AG04449 (cell line): Measurements from ENCODE around the gene WDR7.

Source experiments
- CTCF ChIA-PET: fragments of 350-600 bp; formaldehyde crosslinking; extraction: SDS; loops from one replicate; lab custom pipeline; 2021; ENCODE audit warnings: antibody characterized with exemption; lab: Yijun Ruan, JAX
- POLR2A ChIA-PET: fragments of 400-600, 350-600 bp; formaldehyde crosslinking; extraction: SDS; loops from one replicate; lab custom pipeline; 2020; ENCODE audit warnings: antibody characterized with exemption, inconsistent platforms; lab: Yijun Ruan, JAX
- DNase-seq: peaks from one replicate; pipeline ENCODE4 v3.0.0-alpha.2; 2010; ENCODE audit warnings: low read depth, low spot score
- H3K4me3 ChIP-seq: 2 replicates; pipeline ENCODE4 v1.5.1; 2011; ENCODE audit warnings: low read depth, mild to moderate bottlenecking, control low read depth, low read length
- TF ChIP-seq, protein P1 (sequence below): IDR thresholded peaks from one replicate; pipeline ENCODE4 v1.5.1; 2011; ENCODE audit warnings: mild to moderate bottlenecking, moderate library complexity, low read length, control low read depth, inconsistent platforms; ENCODE audit not compliant: insufficient read depth; ENCODE audit errors: missing control alignments

The WDR7 gene

DNA sequence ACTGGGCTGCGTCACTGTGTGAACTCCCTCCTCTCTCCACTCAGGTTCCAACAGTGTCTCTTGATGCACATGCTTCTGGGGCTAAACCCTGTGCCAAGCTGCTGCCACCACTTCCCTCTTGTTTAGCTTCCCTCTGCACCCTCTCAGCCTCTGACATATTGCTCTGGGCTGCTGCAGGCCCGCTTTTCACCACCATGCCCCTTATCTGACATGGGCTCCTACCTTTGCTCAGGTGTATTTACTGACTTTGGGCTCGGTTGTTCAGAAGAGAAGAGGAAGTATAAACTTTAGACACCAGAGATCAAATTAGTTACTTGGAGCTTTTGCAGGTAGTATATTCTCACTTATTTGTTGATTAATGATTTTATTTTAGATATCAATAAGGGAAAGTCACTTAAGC lies 77.6 kb downstream of the WDR7 start:
- ChIA-PET CTCF (no interaction called here), POLR2A (no interaction called here)
- no peak overlapping the region for H3K4me3 ChIP-seq
- TF ChIP-seq, protein P1, sequence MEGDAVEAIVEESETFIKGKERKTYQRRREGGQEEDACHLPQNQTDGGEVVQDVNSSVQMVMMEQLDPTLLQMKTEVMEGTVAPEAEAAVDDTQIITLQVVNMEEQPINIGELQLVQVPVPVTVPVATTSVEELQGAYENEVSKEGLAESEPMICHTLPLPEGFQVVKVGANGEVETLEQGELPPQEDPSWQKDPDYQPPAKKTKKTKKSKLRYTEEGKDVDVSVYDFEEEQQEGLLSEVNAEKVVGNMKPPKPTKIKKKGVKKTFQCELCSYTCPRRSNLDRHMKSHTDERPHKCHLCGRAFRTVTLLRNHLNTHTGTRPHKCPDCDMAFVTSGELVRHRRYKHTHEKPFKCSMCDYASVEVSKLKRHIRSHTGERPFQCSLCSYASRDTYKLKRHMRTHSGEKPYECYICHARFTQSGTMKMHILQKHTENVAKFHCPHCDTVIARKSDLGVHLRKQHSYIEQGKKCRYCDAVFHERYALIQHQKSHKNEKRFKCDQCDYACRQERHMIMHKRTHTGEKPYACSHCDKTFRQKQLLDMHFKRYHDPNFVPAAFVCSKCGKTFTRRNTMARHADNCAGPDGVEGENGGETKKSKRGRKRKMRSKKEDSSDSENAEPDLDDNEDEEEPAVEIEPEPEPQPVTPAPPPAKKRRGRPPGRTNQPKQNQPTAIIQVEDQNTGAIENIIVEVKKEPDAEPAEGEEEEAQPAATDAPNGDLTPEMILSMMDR: no peak
- DNase-seq: no peak

DNA sequence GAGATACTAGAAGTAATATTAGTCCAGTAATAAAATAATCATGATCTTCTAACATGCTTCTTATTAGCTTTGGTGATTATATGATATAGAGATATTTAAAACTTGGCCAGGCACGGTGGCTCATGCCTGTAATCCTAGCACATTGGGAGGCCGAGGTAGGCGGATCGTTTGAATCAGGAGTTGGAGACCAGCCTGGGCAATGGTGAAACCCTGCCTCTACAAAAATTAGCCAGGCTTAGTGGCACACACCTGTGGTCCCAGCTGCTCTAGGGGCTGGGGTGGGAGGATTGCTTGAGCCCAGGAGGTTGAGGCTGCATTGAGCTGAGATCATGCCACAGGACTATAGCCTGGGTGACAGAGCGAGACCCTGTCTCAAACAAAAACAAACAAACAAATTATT lies 87.0 kb downstream of the WDR7 start:
- POLR2A ChIA-PET: no interaction called here
- no peak overlapping the region for H3K4me3 ChIP-seq
- CTCF ChIA-PET: no interaction called here
- DNase-seq: no peak
- TF ChIP-seq, protein P1: no peak

DNA sequence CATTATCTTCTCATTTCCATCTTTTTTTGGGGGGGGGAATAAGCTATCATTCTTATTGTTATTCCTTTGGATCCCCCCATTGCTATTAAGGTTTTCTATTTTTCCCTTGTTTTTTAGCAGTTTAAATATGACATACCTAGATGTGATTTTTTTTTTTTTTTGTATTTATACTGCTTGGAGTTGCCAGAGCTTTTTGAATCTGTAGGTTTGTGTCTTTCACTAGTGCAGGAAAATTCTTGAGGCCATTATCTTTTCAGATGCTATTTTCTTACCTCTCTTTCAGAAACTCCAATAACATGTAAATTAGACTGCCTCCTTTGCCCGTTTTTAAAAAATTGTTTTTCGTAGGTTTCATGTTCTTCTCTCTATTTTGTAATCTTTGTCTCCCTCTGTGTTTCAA lies 88.6 kb downstream of the WDR7 start:
- no peak overlapping the region for H3K4me3 ChIP-seq
- DNase-seq: no peak
- ChIA-PET POLR2A (no interaction called here), CTCF (interaction anchor here (2.2 kb wide), 1 partner anchor 822 kb away, joined by 10 read pairs; no protein-coding TSS in a partner anchor)
- TF ChIP-seq, protein P1: no peak

DNA sequence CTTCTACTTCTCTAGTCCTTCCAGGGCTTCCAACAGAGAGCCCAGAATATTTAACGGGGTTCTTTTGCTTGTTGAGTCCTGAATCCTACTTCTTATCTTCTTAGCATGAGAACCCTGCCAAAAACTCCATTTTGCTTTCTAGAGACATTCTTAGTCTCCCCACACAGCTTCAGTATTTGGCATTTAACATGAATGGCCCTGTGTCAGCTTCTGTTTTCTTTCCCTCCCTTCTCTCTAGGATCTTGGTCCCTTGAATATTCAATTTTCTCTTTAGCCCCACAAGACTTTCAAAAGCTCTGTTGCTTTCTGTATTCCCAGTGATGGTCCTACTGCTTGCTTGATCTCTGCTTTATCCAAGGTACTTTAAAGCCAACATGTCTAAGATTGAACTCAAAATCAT lies 89.5 kb downstream of the WDR7 start:
- TF ChIP-seq, protein P1: no peak
- CTCF ChIA-PET: interaction anchor here (0.8 to 2.2 kb wide), 3 partner anchors 9 to 821 kb away, joined by 3 to 10 read pairs (median 4); no protein-coding TSS in a partner anchor
- DNase-seq: no peak
- no peak overlapping the region for H3K4me3 ChIP-seq
- POLR2A ChIA-PET: no interaction called here

DNA sequence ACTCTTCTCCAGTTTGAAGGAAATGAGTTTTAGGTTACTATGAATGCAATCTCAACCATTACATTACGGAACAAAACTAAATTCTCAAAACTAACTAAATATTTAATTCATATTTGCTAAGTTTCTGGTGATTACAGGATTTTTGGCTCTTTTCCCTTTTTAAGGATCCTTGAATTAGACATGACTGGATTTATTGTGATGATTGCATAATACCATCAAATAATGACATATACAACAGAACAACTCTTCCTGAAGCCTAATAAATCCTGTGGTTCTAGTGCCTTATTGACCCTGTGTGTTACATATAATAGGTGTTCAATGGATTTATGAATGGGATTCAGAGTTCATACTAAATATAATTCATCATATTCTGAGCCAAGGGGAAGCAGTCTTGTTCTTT lies 90.5 kb downstream of the WDR7 start:
- TF ChIP-seq, protein P1: no peak
- no peak for DNase-seq
- ChIA-PET CTCF (no interaction called here), POLR2A (no interaction called here)
- H3K4me3 ChIP-seq: no peak overlapping the region

DNA sequence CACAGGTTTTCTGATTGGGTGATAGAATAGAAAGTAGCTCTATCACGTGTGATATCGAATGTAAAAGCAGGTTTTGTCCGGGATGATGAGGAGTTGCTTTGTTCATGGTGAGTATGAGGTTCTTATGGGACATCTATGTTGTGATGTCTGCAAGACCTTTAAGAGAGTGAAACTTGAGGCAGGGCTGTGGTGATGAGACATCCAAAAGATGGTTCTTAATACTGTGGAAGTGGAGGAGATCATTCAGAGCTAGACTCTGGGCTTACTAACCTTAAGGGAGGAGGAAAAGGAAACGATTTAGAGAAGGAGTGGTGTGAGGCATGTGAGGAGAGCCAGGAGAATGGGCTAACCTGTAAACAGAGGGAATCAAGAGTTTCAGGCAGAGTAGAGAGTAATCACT lies 92.0 kb downstream of the WDR7 start:
- ChIA-PET CTCF (interaction anchor here (0.7 to 2.0 kb wide), 2 partner anchors 816 to 819 kb away, joined by 3 to 7 read pairs; no protein-coding TSS in a partner anchor), POLR2A (no interaction called here)
- TF ChIP-seq, protein P1: no peak
- H3K4me3 ChIP-seq: no peak overlapping the region
- no peak for DNase-seq
